LNCaP clone FGC (cell line): Measurements from ENCODE around the gene SFXN3.

ENCODE experiments used
- DNase-seq: peaks from one replicate; pipeline ENCODE4 v3.0.0-alpha.2; 2011; ENCODE audit warnings: low read depth
- H3K4me3 ChIP-seq: 2 replicates; pipeline ENCODE4 v1.5.1; 2011; ENCODE audit warnings: mild to moderate bottlenecking, low read depth, low read length, control low read depth
- CTCF ChIP-seq: IDR thresholded peaks from 2 replicates; pipeline ENCODE4 v1.5.1; 2012; ENCODE audit warnings: mild to moderate bottlenecking; ENCODE audit not compliant: control insufficient read depth, insufficient read depth; ENCODE audit errors: extremely low read depth

SFXN3 gene

GRCh38 chr10:101044117-101044516 is 13.1 kb downstream of the SFXN3 start:
- no peak for DNase-seq
- TF ChIP-seq CTCF, result no peak
- no peak overlapping the region; the same call in 1 of the 2 replicates for H3K4me3 ChIP-seq

GRCh38 chr10:101046332-101047238 is 15.6 kb downstream of the SFXN3 start:
- TF ChIP-seq CTCF, result no peak
- no peak for DNase-seq
- H3K4me3 ChIP-seq, result no peak overlapping the region

DNA sequence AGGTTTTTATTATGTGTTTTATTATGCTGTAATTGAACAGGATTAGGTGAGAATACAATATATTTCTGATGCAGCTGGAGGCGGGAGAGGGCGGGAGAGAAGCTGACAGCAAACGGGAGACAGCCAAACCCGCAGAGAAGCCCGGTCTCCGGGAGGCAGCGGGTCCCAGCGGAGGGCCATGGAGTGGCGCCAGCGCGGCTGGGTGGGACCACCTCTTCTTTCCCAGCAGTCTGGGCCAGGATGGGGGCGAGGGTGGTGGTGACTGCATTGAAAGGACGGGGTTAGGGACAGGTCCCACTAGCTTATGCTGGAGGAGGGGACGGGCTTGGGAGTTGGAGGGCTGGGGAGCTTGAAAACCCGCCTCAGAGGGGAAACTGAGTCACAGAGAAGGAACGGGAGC is 16.2 kb downstream of the SFXN3 start:
- TF ChIP-seq CTCF, result no peak
- no peak overlapping the region for H3K4me3 ChIP-seq
- no peak for DNase-seq

GRCh38 chr10:101047961-101048892 is 17.2 kb downstream of the SFXN3 start:
- no peak for TF ChIP-seq CTCF
- H3K4me3 ChIP-seq, result no peak overlapping the region
- no peak for DNase-seq

DNA sequence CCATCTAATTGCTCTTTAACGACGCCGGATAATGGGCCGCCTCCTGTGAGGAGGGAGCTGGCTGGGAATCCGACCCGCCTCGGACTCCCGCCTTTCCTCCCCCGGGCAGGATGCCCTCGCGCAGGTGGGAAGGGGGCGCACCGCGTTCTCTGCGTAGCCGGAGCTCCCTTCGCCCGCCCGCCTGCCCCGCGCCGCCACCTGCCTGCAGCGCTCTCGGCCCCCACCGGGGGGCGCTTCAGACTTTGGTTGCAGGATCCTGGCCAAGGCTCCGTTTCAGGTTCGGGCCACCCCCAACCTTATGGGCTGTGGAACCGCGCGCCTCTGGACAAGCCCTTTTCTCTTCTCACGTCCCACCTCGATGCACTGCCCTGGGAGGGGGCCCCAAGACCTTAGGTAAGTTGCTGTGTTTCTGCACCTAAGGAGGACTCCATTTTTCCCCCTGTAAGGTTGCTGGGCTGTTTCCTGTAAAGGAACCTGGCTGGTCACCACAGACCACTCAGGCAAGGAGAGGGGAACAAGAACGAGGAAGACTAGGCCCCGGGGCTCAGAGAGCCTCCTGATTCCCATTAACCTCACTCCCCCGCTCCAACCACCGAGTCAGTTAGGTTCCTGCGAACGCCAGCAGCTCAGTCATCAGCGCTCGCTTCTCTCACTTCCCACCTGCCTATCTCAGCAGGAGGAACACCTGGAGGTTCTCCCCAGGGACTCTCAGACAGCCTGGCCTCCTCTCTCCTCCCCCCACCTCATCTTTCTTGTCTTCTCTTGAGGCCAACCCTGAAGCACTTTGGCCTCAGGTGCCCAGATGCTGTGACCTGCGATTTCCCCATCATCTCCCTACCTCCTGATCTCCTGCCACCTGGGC is 19.4 kb downstream of the SFXN3 start:
- TF ChIP-seq CTCF, result peak; percentile 54
- DNase-seq, result no peak
- H3K4me3 ChIP-seq, result peak overlapping the region; percentile 39

DNA sequence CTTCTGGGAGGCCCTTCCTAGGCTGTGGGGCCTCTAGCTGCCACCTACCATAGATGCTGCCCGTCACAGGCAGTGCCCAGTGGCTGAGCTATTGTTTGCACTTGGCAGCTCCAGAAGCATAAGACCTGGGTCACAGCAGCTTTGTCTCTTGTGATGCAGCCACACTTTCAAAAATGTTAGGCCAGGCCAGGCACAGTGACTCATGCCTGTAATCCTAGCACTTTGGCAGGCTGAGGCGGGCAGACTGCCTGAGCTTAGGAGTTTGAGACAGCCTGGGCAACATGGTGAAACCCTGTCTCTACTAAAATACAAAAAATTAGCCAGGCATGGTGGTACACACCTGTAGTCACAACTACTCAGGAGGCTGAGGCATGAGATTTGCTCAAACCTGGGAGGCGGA is 21.3 kb downstream of the SFXN3 start:
- DNase-seq, result no peak
- H3K4me3 ChIP-seq, result no peak overlapping the region
- no peak for TF ChIP-seq CTCF
